ENCODE results near the gene UNC93B1.

The UNC93B1 gene

DNA sequence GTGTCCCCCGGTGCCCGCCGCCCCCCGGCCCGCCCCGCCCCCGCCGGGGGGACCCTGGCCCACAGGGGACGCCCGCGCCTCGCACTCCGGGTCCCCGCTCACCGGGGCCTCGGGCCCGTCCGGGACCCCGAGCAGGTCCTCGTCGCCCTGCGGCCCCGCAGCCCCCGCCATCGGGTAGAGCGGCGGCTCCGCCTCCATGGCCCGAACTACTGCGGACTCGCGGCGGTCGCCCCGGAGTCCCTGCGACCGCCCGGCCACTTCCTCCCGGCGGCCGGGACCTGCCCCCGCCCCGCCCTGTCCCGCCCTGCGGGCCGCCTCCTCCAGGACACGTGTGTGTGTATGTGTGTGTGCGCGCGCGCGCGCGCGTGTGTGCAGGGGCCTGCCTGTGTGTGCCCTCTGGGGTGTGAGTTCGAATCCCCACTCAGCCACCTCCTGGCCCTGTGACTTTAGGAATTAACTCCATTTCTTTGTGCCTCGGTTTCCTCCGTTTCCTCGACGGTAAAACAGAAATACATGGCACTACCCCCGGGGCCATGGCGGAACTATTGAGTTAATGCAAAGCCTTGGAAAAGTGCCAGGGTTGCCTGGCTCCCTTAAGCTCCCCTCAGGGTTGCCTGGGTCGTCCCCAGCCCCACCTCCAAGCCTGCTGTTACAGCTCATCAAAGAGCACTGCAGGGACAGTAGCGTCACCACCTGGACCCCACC, at the start of gene UNC93B1:
TSS of gene UNC93B1 (minus strand) at position 252 of the 705 bp plus-strand sequence. CDS start at position 198, 54 bp downstream.
- DNase-seq, result peak; percentile 46

- DNase-seq, result no peak
Measured at GRCh38 chr11:68053117-68053516, 49.2 kb upstream of the UNC93B1 start.

- DNase-seq, result no peak
Measured at GRCh38 chr11:68052137-68052873, 48.4 kb upstream of the UNC93B1 start.

- no peak for DNase-seq
Measured at GRCh38 chr11:68051191-68052136, 47.6 kb upstream of the UNC93B1 start.

GRCh38 chr11:68050371-68050841, 46.5 kb upstream of the UNC93B1 start:
- DNase-seq, result no peak

DNA sequence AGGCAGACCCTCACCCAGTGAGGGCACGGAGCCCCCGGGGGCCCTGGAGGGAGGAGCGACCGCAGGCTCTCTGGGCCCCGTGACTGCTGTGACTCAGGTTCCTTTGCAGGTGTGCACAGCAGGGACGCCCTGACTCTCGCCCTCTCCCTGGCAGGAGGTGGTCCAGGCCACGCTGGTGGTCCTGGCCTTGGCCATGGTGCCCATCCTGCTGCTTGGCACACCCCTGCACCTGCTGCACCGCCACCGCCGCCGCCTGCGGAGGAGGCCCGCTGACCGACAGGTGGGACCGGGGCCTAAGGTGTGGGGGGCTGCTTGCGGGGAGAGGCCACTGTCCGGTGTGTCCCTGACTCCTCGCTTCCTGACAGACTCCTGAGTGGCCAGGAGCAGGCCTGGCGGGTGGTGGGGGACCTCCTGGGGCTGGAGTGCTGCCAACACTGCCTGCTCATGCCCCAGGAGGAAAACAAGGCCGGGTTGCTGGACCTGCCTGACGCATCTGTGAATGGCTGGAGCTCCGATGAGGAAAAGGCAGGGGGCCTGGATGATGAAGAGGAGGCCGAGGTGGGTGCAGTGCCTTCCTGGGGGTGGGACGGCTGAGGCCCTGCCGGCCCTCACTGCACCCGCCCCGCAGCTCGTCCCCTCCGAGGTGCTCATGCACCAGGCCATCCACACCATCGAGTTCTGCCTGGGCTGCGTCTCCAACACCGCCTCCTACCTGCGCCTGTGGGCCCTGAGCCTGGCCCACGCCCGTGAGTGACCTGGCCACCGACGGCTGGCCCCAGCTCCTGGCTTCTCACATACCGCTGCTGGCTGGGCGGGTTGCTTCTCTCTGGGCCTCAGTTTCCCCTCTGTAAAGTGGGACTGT, 45.8 kb upstream of the UNC93B1 start:
- DNase-seq, result no peak

DNA sequence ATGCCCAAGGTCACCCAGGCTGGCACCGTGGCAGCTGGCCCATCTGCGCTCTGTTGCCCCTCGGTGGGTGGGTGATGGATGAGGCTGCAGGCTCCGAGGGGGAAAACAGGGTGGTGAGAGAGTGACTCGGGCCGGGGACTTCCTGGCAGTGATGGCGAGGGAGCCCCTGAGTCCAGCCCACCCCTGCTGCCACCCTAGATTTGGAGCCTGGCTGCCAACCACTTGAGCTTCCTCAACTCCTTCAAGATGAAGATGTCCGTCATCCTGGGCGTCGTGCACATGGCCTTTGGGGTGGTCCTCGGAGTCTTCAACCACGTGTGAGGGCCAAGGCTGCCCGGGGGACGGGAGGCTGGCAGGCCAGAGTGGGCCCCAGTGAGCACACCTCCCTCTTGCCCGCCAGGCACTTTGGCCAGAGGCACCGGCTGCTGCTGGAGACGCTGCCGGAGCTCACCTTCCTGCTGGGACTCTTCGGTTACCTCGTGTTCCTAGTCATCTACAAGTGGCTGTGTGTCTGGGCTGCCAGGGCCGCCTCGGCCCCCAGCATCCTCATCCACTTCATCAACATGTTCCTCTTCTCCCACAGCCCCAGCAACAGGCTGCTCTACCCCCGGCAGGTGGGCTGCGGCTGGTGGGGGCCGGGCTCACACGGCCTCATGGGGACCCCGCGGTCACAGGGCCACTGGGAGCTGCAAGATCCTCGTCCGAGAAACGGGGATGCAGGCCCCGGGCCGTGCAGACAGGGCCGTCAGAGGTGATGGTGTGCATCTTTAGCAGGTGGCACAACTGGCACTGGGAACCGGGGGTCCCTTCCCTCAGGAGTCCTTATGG, 45.0 kb upstream of the UNC93B1 start:
- DNase-seq, result no peak

DNA sequence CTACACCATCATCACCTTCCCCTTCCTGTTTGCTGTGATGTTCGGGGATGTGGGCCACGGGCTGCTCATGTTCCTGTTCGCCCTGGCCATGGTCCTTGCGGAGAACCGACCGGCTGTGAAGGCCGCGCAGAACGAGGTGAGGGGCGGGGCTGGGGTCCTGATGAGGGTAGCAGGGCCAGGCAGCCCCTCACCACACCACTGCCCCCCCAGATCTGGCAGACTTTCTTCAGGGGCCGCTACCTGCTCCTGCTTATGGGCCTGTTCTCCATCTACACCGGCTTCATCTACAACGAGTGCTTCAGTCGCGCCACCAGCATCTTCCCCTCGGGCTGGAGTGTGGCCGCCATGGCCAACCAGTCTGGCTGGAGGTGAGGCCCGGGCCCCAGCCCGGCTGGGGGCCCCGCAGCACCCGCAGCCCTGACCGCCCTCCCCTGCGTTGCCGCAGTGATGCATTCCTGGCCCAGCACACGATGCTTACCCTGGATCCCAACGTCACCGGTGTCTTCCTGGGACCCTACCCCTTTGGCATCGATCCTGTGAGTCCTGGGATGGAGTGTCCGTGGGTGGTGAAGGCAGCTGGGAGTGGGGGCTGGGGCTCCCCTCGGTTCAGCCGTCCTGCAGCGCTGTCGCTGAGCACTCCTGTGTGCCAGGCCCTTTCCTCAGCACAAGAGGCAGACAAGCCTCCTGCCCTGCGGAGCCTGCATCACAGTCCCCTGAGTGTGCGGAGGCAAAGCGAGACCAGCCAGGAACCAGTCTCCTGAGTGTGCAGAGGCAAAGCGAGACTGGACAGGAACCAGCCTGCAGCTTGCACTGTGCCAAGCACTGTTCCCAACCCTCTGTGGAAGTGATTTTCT, 43.8 kb upstream of the UNC93B1 start:
- DNase-seq, result no peak

- DNase-seq, result no peak
Measured at GRCh38 chr11:68044898-68045351, 41.0 kb upstream of the UNC93B1 start.

GRCh38 chr11:68044145-68044813, 40.4 kb upstream of the UNC93B1 start:
- no peak for DNase-seq

GRCh38 chr11:68043349-68044144, 39.6 kb upstream of the UNC93B1 start:
- DNase-seq, result no peak

DNA sequence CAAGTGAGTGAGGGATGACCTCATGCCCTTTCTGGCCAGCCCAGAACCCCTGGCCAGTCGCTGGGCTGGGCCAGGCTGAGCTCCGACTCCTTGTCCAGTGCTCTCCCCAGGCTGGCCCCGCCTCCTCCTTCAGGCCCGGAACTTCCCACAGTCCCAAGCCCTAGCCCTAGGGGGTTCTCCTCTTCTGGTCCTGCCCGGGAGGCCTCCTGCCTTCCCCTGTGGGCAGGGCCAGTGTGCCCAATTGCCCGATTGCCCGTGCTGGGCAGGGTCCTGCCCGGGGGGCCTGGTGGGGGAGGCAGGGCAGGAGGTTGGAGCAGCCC, 39.1 kb upstream of the UNC93B1 start:
- DNase-seq, result no peak

GRCh38 chr11:68042219-68043028, 38.5 kb upstream of the UNC93B1 start:
- DNase-seq, result no peak

GRCh38 chr11:68041617-68042218, 37.8 kb upstream of the UNC93B1 start:
- DNase-seq, result no peak

DNA sequence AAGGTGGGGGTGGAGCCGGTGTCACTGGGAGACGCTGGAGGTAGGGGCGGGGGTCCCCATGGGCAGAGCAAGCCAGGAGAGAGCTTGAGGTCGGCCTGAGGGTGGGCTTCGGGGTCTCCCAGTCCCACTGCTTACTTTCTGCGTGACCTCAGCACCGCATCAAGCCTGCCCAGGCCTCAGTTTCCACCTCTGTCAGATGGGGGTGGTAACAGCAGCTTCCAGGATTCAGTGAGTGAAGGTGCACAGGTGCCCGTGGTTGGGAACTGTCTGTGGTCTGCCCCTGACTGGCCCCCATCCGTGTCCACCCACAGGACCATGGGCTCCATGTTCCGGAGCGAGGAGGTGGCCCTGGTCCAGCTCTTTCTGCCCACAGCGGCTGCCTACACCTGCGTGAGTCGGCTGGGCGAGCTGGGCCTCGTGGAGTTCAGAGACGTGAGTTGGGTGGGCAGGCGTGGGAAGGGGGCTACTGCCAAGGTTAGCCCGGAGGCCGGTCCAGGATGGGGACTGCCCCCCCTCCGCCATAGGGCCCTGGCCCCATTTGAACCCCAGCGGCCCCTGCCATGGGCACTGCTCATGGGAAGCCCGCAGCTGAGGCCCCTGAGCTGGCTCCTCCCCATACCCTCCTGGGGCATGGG, 37.2 kb upstream of the UNC93B1 start:
- no peak for DNase-seq

- DNase-seq, result no peak
Measured at GRCh38 chr11:68040101-68040956, 36.4 kb upstream of the UNC93B1 start.

Measured in NCI-H1105 (cell line).